H1 (cell line): ENCODE measurements around the gene CIAO3. TPM values are rescaled to one million over a fixed set of nuclear protein-coding genes. Genes with fewer than 3 reads are reported as not detected.

Source experiments
- ATF2 ChIP-seq: IDR thresholded peaks from 2 replicates; pipeline ENCODE4 v1.6.1; 2012; ENCODE audit warnings: low read length, inconsistent platforms
- TCF12 ChIP-seq: IDR thresholded peaks from 2 replicates; pipeline ENCODE4 v1.6.1; 2011; ENCODE audit warnings: low read depth, mild to moderate bottlenecking, low read length
- polyA plus RNA-seq, 7 experiments: library from polyadenylated mRNA; depleted of rRNA in 3 of 7; stranded (reverse) in 5 of 7; unstranded in 2 of 7; fragments of >200 nt in 5 of 7; fragments of 200-250 nt in 2 of 7; gene quantifications; 1 replicate in 5 of 7; 2 replicates in 1 of 7; 4 replicates in 1 of 7; pipeline versions ENCODE4 v1.2.1 to v1.2.3, GENCODE V29; 2011 to 2013; ENCODE audit warnings: missing spikeins in 2 of 7, mixed read lengths in 2 of 7
- total RNA-seq: library from RNA; stranded (reverse); fragmentation: NEBNext Ultra II Directional; extraction: Animal tissue kit (Norgen Biotek cat#: 25700); gene quantifications from 2 replicates; pipeline ENCODE4 v1.2.1, GENCODE V29; 2021

CIAO3 gene
- total and polyA plus RNA-seq, 2 of the 8 experiments (the other 6 are each of a cell fraction or from before 2014, with no cell fraction given), result 20.0 to 20.4 TPM

- no peak for TF ChIP-seq ATF2
- no peak for TF ChIP-seq TCF12
- TF ChIP-seq, all 59 proteins: peak for 0
Measured at GRCh38 chr16:784431-784830, 43.6 kb upstream of the CIAO3 start (continued).
